ENCODE data around the gene ZNF804A.

- TF ChIP-seq, protein P1, sequence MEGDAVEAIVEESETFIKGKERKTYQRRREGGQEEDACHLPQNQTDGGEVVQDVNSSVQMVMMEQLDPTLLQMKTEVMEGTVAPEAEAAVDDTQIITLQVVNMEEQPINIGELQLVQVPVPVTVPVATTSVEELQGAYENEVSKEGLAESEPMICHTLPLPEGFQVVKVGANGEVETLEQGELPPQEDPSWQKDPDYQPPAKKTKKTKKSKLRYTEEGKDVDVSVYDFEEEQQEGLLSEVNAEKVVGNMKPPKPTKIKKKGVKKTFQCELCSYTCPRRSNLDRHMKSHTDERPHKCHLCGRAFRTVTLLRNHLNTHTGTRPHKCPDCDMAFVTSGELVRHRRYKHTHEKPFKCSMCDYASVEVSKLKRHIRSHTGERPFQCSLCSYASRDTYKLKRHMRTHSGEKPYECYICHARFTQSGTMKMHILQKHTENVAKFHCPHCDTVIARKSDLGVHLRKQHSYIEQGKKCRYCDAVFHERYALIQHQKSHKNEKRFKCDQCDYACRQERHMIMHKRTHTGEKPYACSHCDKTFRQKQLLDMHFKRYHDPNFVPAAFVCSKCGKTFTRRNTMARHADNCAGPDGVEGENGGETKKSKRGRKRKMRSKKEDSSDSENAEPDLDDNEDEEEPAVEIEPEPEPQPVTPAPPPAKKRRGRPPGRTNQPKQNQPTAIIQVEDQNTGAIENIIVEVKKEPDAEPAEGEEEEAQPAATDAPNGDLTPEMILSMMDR (IDR thresholded peaks at IDR 0.05; ENCODE audit: low read depth, low read length): no peak
- no peak for TF ChIP-seq POLR2A (IDR thresholded peaks at IDR 0.05; ENCODE audit: extremely low read depth, insufficient read length)
- TF ChIP-seq, protein P2, sequence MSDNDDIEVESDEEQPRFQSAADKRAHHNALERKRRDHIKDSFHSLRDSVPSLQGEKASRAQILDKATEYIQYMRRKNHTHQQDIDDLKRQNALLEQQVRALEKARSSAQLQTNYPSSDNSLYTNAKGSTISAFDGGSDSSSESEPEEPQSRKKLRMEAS (IDR thresholded peaks at IDR 0.05; ENCODE audit: low read depth, low read length): no peak
Observed at GRCh38 chr2:184849516-184849915, 251.2 kb downstream of the ZNF804A start.
